Mesendoderm (in vitro differentiated cells): ENCODE data around the gene SLC44A4.

Experiments used
- DNase-seq: peaks from one replicate; pipeline ENCODE4 v3.0.0; 2013
- H2AK5ac ChIP-seq: 2 replicates; pipeline ENCODE4 v1.6.1; 2013; ENCODE audit warnings: low read length, inconsistent platforms
- H2BK120ac ChIP-seq: 2 replicates; pipeline ENCODE4 v1.6.1; 2013; ENCODE audit warnings: low read depth, mild to moderate bottlenecking, low read length, moderate library complexity, mixed read lengths
- H2BK15ac ChIP-seq: replicated peaks from 2 replicates; pipeline ENCODE4 v1.6.1; 2013; ENCODE audit warnings: low read depth, mild to moderate bottlenecking, moderate library complexity
- H2BK5ac ChIP-seq: 2 replicates; pipeline ENCODE4 v1.6.1; 2013; ENCODE audit warnings: low read length, inconsistent platforms
- H3K18ac ChIP-seq: 2 replicates; pipeline ENCODE4 v1.6.1; 2013; ENCODE audit warnings: mild to moderate bottlenecking, low read length, mixed read lengths
- H3K23ac ChIP-seq: one replicate; pipeline ENCODE4 v1.6.1; 2013; ENCODE audit warnings: low read length
- H3K27ac ChIP-seq: 2 replicates; pipeline ENCODE4 v1.5.1; 2013; ENCODE audit warnings: low read depth, mild to moderate bottlenecking, inconsistent platforms, low read length, moderate library complexity
- H3K27me3 ChIP-seq: 2 replicates; pipeline ENCODE4 v1.6.1; 2013; ENCODE audit warnings: low read length, control low read depth, mild to moderate bottlenecking, inconsistent platforms; ENCODE audit not compliant: insufficient read depth, poor library complexity
- H3K36me3 ChIP-seq: 2 replicates; pipeline ENCODE4 v1.6.1; 2013; ENCODE audit warnings: low read length, inconsistent platforms; ENCODE audit not compliant: control insufficient read depth, insufficient read depth
- H3K4ac ChIP-seq: one replicate; pipeline ENCODE4 v1.6.1; 2013; ENCODE audit warnings: low read depth, mild to moderate bottlenecking, low read length, moderate library complexity
- H3K4me1 ChIP-seq: 2 replicates; pipeline ENCODE4 v1.6.1; 2013; ENCODE audit warnings: low read depth, low read length, inconsistent platforms; ENCODE audit not compliant: control insufficient read depth
- H3K4me2 ChIP-seq: 2 replicates; pipeline ENCODE4 v1.6.1; 2013; ENCODE audit warnings: low read length
- H3K4me3 ChIP-seq: 2 replicates; pipeline ENCODE4 v1.5.1; 2013; ENCODE audit warnings: mild to moderate bottlenecking, low read length
- H3K56ac ChIP-seq: one replicate; pipeline ENCODE4 v1.6.1; 2013; ENCODE audit warnings: low read length
- H3K79me1 ChIP-seq: 2 replicates; pipeline ENCODE4 v1.6.1; 2013; ENCODE audit warnings: low read length, inconsistent platforms
- H3K79me2 ChIP-seq: 2 replicates; pipeline ENCODE4 v1.6.1; 2013; ENCODE audit warnings: mild to moderate bottlenecking, low read length; ENCODE audit not compliant: control insufficient read depth, insufficient read depth
- H3K9ac ChIP-seq: 2 replicates; pipeline ENCODE4 v1.6.1; 2013; ENCODE audit warnings: low read length, inconsistent platforms
- H4K5ac ChIP-seq: one replicate; pipeline ENCODE4 v1.6.1; 2013; ENCODE audit warnings: low read length
- H4K8ac ChIP-seq: one replicate; pipeline ENCODE4 v1.6.1; 2013; ENCODE audit warnings: low read depth, mild to moderate bottlenecking, control low read depth, low read length, moderate library complexity
- WGBS: extraction: QIAGEN DNeasy Blood & Tissue Kit; methylation state at CpG from one replicate; pipeline ENCODE4 v1.1.7; 2013; ENCODE audit warnings: low lambda C conversion rate, missing lambda C conversion rate; ENCODE audit not compliant: insufficient coverage; ENCODE audit errors: extremely low coverage; 5-methylcytosine and 5-hydroxymethylcytosine counted together

Gene SLC44A4

GRCh38 chr6:31882344-31882743, 3.5 kb upstream of the SLC44A4 start:
- no peak for DNase-seq
- no peak overlapping the region for H3K4me3 ChIP-seq
- H3K79me2 ChIP-seq, result no peaks in the 10 kb centered on the region
- no peak overlapping the region for H2BK120ac ChIP-seq
- no peak overlapping the region for H4K8ac ChIP-seq
- no peak overlapping the region for H3K56ac ChIP-seq
- H3K4ac ChIP-seq, result no peak overlapping the region
- no peak overlapping the region for H3K9ac ChIP-seq
- H2AK5ac ChIP-seq, result no peak overlapping the region
- no peaks in the 10 kb centered on the region for H3K27me3 ChIP-seq
- no peaks in the 10 kb centered on the region for H3K79me1 ChIP-seq
- H4K5ac ChIP-seq, result no peak overlapping the region
- H3K18ac ChIP-seq, result no peak overlapping the region
- H2BK5ac ChIP-seq, result no peak overlapping the region
- no peak overlapping the region for H3K27ac ChIP-seq
- H3K4me1 ChIP-seq, result no peaks in the 10 kb centered on the region
- H3K36me3 ChIP-seq, result peaks cover 27% of the 10 kb centered on the region
- no peak overlapping the region for H3K4me2 ChIP-seq
- WGBS, result no CpG with 5 or more reads among the region's 6 CpGs
- H3K23ac ChIP-seq, result no peak overlapping the region
- no peak overlapping the region for H2BK15ac ChIP-seq

DNA sequence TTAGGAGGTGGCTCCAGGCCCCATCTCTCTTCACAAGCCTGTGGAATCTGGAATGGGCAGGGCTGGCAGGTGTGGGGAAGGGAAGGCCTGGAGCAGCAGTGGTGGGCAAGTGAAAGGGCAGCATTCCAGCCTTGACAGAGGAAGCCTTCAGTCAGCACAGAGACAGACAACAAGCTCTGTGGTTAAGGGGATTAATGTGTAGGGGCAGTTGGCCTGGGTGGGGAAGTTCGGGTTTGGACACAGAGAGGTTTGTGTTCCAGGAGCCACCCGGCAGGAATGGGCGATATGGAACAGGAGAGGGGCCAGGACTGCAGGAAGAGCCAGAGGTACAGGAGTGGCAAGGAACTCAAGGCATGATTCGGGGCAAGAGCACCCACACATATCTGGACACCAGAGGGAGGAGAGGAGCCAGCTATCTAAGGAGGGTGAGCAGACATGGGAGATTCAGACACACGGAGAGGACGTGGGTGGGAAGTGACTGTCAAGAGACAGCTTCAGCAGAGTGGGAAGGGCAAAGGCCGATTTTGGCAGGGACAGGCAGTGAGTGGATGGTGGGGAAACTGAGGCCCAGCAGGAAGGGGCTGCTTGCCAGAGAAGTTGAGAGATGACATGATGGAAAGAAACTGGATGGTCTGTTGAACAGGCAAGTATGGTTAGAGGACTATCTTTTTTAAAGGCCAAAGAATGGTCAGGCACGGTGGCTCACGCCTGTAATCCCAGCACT, 2.5 kb upstream of the SLC44A4 start:
- Histone ChIP-seq H3K4me2 (no peak overlapping the region), H3K4me1 (no peaks in the 10 kb centered on the region), H2BK120ac (no peak overlapping the region), H2AK5ac (no peak overlapping the region), H3K56ac (no peak overlapping the region), H3K79me1 (no peaks in the 10 kb centered on the region), H3K27ac (no peak overlapping the region), H2BK5ac (no peak overlapping the region), H3K18ac (no peak overlapping the region), H3K9ac (no peak overlapping the region), H3K27me3 (no peaks in the 10 kb centered on the region), H3K23ac (no peak overlapping the region), H3K4me3 (no peak overlapping the region), H2BK15ac (no peak overlapping the region), H3K79me2 (no peaks in the 10 kb centered on the region), H4K5ac (no peak overlapping the region), H3K4ac (no peak overlapping the region), H3K36me3 (peaks cover 23% of the 10 kb centered on the region), H4K8ac (no peak overlapping the region)
- no CpG with 5 or more reads among the region's 9 CpGs for whole genome bisulfite sequencing
- no peak for DNase-seq

DNA sequence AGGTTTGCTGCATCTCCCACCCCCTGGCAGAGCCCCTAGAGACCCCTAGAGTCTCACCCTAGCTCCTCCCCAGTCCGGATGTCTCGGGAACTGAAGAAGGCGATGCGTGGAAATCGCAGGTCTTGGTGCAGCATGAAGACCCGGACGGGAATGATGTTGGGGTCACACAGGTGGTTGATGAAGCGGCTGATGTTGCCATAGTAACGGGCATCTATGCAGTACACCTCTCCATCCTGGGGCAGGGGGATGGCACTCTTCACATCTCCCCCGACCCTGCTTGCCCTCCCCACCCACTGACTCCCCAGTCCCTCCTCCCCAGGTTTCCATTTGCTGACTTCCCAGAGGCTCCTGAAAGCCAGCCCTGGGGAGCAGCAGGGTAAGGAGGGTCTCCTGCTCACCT, 1.8 kb upstream of the SLC44A4 start:
- H3K79me1 ChIP-seq, result no peaks in the 10 kb centered on the region
- H3K4ac ChIP-seq, result no peak overlapping the region
- H4K8ac ChIP-seq, result no peak overlapping the region
- H3K79me2 ChIP-seq, result no peaks in the 10 kb centered on the region
- no peaks in the 10 kb centered on the region for H3K27me3 ChIP-seq
- no peak overlapping the region for H3K27ac ChIP-seq
- no peak overlapping the region for H4K5ac ChIP-seq
- no peak overlapping the region for H3K23ac ChIP-seq
- H3K4me3 ChIP-seq, result no peak overlapping the region
- H2BK5ac ChIP-seq, result no peak overlapping the region
- H2AK5ac ChIP-seq, result no peak overlapping the region
- peaks cover 23% of the 10 kb centered on the region for H3K36me3 ChIP-seq
- no peak overlapping the region for H3K56ac ChIP-seq
- no peak overlapping the region for H3K9ac ChIP-seq
- no peak overlapping the region for H2BK120ac ChIP-seq
- H3K18ac ChIP-seq, result no peak overlapping the region
- H3K4me1 ChIP-seq, result no peaks in the 10 kb centered on the region
- no peak for DNase-seq
- H3K4me2 ChIP-seq, result no peak overlapping the region
- no CpG with 5 or more reads among the region's 10 CpGs for WGBS
- H2BK15ac ChIP-seq, result no peak overlapping the region

- Histone ChIP-seq H3K36me3 (peaks cover 21% of the 10 kb centered on the region), H2BK5ac (no peak overlapping the region), H3K4me3 (no peak overlapping the region), H3K18ac (no peak overlapping the region), H2AK5ac (no peak overlapping the region), H3K79me2 (no peaks in the 10 kb centered on the region), H3K4me1 (no peaks in the 10 kb centered on the region), H3K9ac (no peak overlapping the region), H4K8ac (no peak overlapping the region), H4K5ac (no peak overlapping the region), H3K56ac (no peak overlapping the region), H3K27ac (no peak overlapping the region), H3K4ac (no peak overlapping the region), H2BK15ac (no peak overlapping the region), H3K4me2 (no peak overlapping the region), H3K23ac (no peak overlapping the region), H2BK120ac (no peak overlapping the region), H3K79me1 (no peaks in the 10 kb centered on the region), H3K27me3 (no peaks in the 10 kb centered on the region)
- WGBS, result no CpG with 5 or more reads among the region's 10 CpGs
- no peak for DNase-seq
Measured at GRCh38 chr6:31879901-31880300, 1.1 kb upstream of the SLC44A4 start.

GRCh38 chr6:31879143-31879542, 346 bp upstream of the SLC44A4 start:
- Histone ChIP-seq H3K23ac (no peak overlapping the region), H3K27ac (no peak overlapping the region), H3K56ac (no peak overlapping the region), H2BK120ac (no peak overlapping the region), H3K27me3 (no peaks in the 10 kb centered on the region), H3K36me3 (peaks cover 18% of the 10 kb centered on the region), H3K4ac (no peak overlapping the region), H4K8ac (no peak overlapping the region), H3K18ac (no peak overlapping the region), H3K79me2 (no peaks in the 10 kb centered on the region), H4K5ac (no peak overlapping the region), H3K4me2 (no peak overlapping the region), H3K79me1 (no peaks in the 10 kb centered on the region), H2AK5ac (no peak overlapping the region), H2BK5ac (no peak overlapping the region), H2BK15ac (no peak overlapping the region), H3K9ac (no peak overlapping the region), H3K4me1 (no peaks in the 10 kb centered on the region), H3K4me3 (no peak overlapping the region)
- no peak for DNase-seq
- WGBS, result no CpG with 5 or more reads among the region's 13 CpGs

DNA sequence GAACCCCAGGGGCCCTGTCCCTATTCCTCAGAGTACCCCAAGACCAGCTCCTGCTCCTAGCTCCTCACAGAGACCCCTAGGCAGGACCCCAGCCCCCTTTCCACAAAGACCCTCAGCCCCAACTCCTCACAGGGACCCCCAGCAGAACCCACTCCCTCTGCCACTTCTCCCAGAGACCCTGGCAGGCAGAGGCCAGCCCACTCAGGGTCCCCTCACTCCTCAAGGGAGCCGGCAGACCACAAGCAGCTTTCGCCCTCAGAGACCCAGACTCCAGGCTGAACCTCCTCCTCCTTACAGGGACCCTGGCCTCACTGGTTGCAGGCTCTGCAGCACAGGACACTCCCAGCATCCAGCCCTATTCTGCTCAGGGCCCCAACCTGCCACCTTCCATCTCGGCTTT, 575 bp downstream of the SLC44A4 start:
- H3K18ac ChIP-seq, result no peak overlapping the region
- no peak overlapping the region for H3K4me2 ChIP-seq
- no peak overlapping the region for H3K23ac ChIP-seq
- no CpG with 5 or more reads among the region's 3 CpGs for WGBS
- H2BK5ac ChIP-seq, result no peak overlapping the region
- no peaks in the 10 kb centered on the region for H3K79me1 ChIP-seq
- H3K27ac ChIP-seq, result no peak overlapping the region
- no peak overlapping the region for H4K5ac ChIP-seq
- no peak overlapping the region for H2BK15ac ChIP-seq
- H2BK120ac ChIP-seq, result no peak overlapping the region
- no peak for DNase-seq
- no peaks in the 10 kb centered on the region for H3K4me1 ChIP-seq
- H3K56ac ChIP-seq, result no peak overlapping the region
- no peak overlapping the region for H3K4me3 ChIP-seq
- no peak overlapping the region for H3K4ac ChIP-seq
- H4K8ac ChIP-seq, result no peak overlapping the region
- H3K27me3 ChIP-seq, result no peaks in the 10 kb centered on the region
- H3K79me2 ChIP-seq, result no peaks in the 10 kb centered on the region
- no peak overlapping the region for H3K9ac ChIP-seq
- H3K36me3 ChIP-seq, result peaks cover 14% of the 10 kb centered on the region
- H2AK5ac ChIP-seq, result no peak overlapping the region
